ENCODE results near the gene DKKL1.

- no peak for TF ChIP-seq CREB5 (CRISPR knock-in tag; IDR thresholded peaks at IDR 0.05; ENCODE audit: low read depth)
- no peak for TF ChIP-seq RARB (CRISPR knock-in tag; IDR thresholded peaks at IDR 0.05)
- no peak for TF ChIP-seq PATZ1 (CRISPR knock-in tag; IDR thresholded peaks at IDR 0.05; ENCODE audit: borderline replicate concordance)
- no peak for TF ChIP-seq ZFP30 (CRISPR knock-in tag; IDR thresholded peaks at IDR 0.05)
These were observed 59.7 kb downstream of the DKKL1 start, which contains the start of gene PTH2 for GRCh38 chr19:49423071-49423984.
